GM23338 (cell line): ENCODE measurements around the gene DFFB. TPM values are rescaled to one million over a fixed set of nuclear protein-coding genes. Genes with fewer than 3 reads are reported as not detected.

Experiments
- ATAC-seq: fragments of 200-7000 bp; cut with Tn5 transposase; 3 replicates; pipeline ENCODE4 v1.9.1; 2020
- DNase-seq: peaks from one replicate; pipeline ENCODE4 v3.0.0-alpha.2; 2015; ENCODE audit warnings: low spot score
- H2AFZ ChIP-seq: fragments of 200-600 bp; sonication (generic); 2 replicates; pipeline ENCODE4 v1.8.0; 2016; ENCODE audit warnings: antibody characterized with exemption, mild to moderate bottlenecking, moderate library complexity
- H3F3A ChIP-seq: fragments of 200-600 bp; sonication (generic); replicated peaks from 2 replicates; pipeline ENCODE4 v1.8.0; 2017; ENCODE audit warnings: antibody characterized with exemption, mixed run types, low read depth
- H3K27ac ChIP-seq: fragments of 200-600 bp; sonication (generic); 2 replicates; pipeline ENCODE4 v1.6.1; 2016; ENCODE audit warnings: low read depth
- H3K27me3 ChIP-seq: fragments of 200-600 bp; sonication (generic); 2 replicates; pipeline ENCODE4 v1.8.0; 2016; ENCODE audit warnings: mild to moderate bottlenecking, mixed run types, moderate library complexity; ENCODE audit not compliant: insufficient read depth
- H3K36me3 ChIP-seq: fragments of 200-600 bp; sonication (generic); 2 replicates; pipeline ENCODE4 v1.8.0; 2016; ENCODE audit warnings: mild to moderate bottlenecking; ENCODE audit not compliant: insufficient read depth
- H3K4me1 ChIP-seq: fragments of 200-600 bp; sonication (generic); 2 replicates; pipeline ENCODE4 v1.8.0; 2016; ENCODE audit warnings: mild to moderate bottlenecking, moderate library complexity; ENCODE audit not compliant: insufficient read depth
- H3K4me2 ChIP-seq: fragments of 200-600 bp; sonication (generic); 2 replicates; pipeline ENCODE4 v1.7.1; 2017; ENCODE audit warnings: mixed run types
- H3K4me3 ChIP-seq: fragments of 200-600 bp; sonication (generic); 2 replicates; pipeline ENCODE4 v1.6.1; 2016; ENCODE audit warnings: mixed run types
- H3K79me2 ChIP-seq: fragments of 200-600 bp; sonication (generic); replicated peaks from 2 replicates; pipeline ENCODE4 v1.8.0; 2017; ENCODE audit warnings: mild to moderate bottlenecking; ENCODE audit not compliant: insufficient read depth
- H3K9me2 ChIP-seq: fragments of 200-600 bp; sonication (generic); 2 replicates; pipeline ENCODE4 v1.8.0; 2017; ENCODE audit not compliant: insufficient read depth
- H4K20me1 ChIP-seq: fragments of 200-600 bp; sonication (generic); replicated peaks from 2 replicates; pipeline ENCODE4 v1.8.0; 2017; ENCODE audit warnings: mild to moderate bottlenecking; ENCODE audit not compliant: insufficient read depth
- H3K27ac Mint-ChIP-seq: 2 replicates; pipeline ENCODE4 v1.8.0; 2020; ENCODE audit warnings: inconsistent platforms, mild to moderate bottlenecking, moderate library complexity, mixed read lengths
- H3K27me3 Mint-ChIP-seq: 3 replicates; pipeline ENCODE4 v1.8.0; 2022; ENCODE audit warnings: low read depth, mild to moderate bottlenecking, moderate library complexity, mixed read lengths, inconsistent platforms; ENCODE audit not compliant: insufficient read depth, poor library complexity
- H3K36me3 Mint-ChIP-seq: 3 replicates; pipeline ENCODE4 v1.8.0; 2021; ENCODE audit warnings: low read depth, mild to moderate bottlenecking, inconsistent platforms, moderate library complexity, mixed read lengths
- H3K4me1 Mint-ChIP-seq: 3 replicates; pipeline ENCODE4 v1.8.0; 2020; ENCODE audit warnings: mild to moderate bottlenecking, inconsistent platforms, mixed read lengths
- H3K4me3 Mint-ChIP-seq: 3 replicates; pipeline ENCODE4 v1.8.0; 2021; ENCODE audit warnings: moderate library complexity, mild to moderate bottlenecking, inconsistent platforms, mixed read lengths
- H3K9me3 Mint-ChIP-seq: 3 replicates; pipeline ENCODE4 v1.8.0; 2020; ENCODE audit warnings: moderate library complexity, mild to moderate bottlenecking, inconsistent platforms, mixed read lengths
- CREB1 ChIP-seq: fragments of 250-450 bp; sonication (Bioruptor Pico); IDR thresholded peaks from 2 replicates; pipeline ENCODE4 v1.5.0; 2020; ENCODE audit warnings: low read depth, mild to moderate bottlenecking, moderate library complexity
- EZH2 ChIP-seq: fragments of 200-600 bp; sonication (generic); IDR thresholded peaks from one replicate; pipeline ENCODE4 v1.8.0; 2017; ENCODE audit warnings: antibody characterized with exemption, mild to moderate bottlenecking, low read depth; ENCODE audit not compliant: unreplicated experiment
- EZH2phosphoT487 ChIP-seq: fragments of 200-600 bp; sonication (generic); IDR thresholded peaks from one replicate; pipeline ENCODE4 v1.8.1; 2018; ENCODE audit warnings: antibody characterized with exemption; ENCODE audit not compliant: unreplicated experiment
- JUNB ChIP-seq: IDR thresholded peaks from one replicate; pipeline ENCODE4 v1.6.1; 2016; ENCODE audit warnings: antibody characterized with exemption; ENCODE audit not compliant: unreplicated experiment
- POLR2AphosphoS5 ChIP-seq: IDR thresholded peaks from 2 replicates; pipeline ENCODE4 v1.6.1; 2016; ENCODE audit warnings: antibody characterized with exemption, low read depth
- STAT1 ChIP-seq: IDR thresholded peaks from one replicate; pipeline ENCODE4 v1.6.1; 2016; ENCODE audit warnings: antibody characterized with exemption; ENCODE audit not compliant: unreplicated experiment
- ZNF114 ChIP-seq: fragments of 250-450 bp; sonication (Bioruptor Pico); IDR thresholded peaks from 2 replicates; pipeline ENCODE4 v1.5.0; 2020; ENCODE audit warnings: mild to moderate bottlenecking, moderate library complexity
- ZNF331 ChIP-seq: fragments of 250-450 bp; sonication (Bioruptor Pico); IDR thresholded peaks from 2 replicates; pipeline ENCODE4 v1.5.0; 2020; ENCODE audit warnings: low read depth, mild to moderate bottlenecking, moderate library complexity
- polyA plus RNA-seq: library from polyadenylated mRNA; unstranded; fragments of >200 nt; fragmentation: Nextera tagmentation; extraction: Ambion mirVana; gene quantifications from 2 replicates; pipeline ENCODE4 v1.2.1, GENCODE V29; 2016
- total RNA-seq: library from RNA; depleted of rRNA; stranded (reverse); fragments of >200 nt; shearing (Covaris generic); gene quantifications from 2 replicates; pipeline ENCODE4 v1.2.3, GENCODE V29; 2014
- TF ChIP-seq, protein P1 (sequence below), 2 experiments: fragments of 200-600 bp in 1 of 2; sonication (generic) in 1 of 2; conservative IDR thresholded peaks; 2 replicates each; pipeline versions ENCODE4 v1.5.1 to v1.6.1; 2016 to 2017; ENCODE audit warnings: antibody characterized with exemption in 2 of 2, low read depth in 2 of 2, mild to moderate bottlenecking in 2 of 2, moderate library complexity in 1 of 2
- TF ChIP-seq, protein P2 (sequence below): IDR thresholded peaks from 2 replicates; pipeline ENCODE4 v1.6.1; 2016; ENCODE audit warnings: antibody characterized with exemption
- TF ChIP-seq, protein P3 (sequence below): fragments of 250-450 bp; sonication (Bioruptor Pico); IDR thresholded peaks from 2 replicates; pipeline ENCODE4 v1.5.0; 2020; ENCODE audit warnings: mild to moderate bottlenecking, moderate library complexity

DFFB gene
- total and polyA plus RNA-seq, 2 experiments from 2014 or later: 6.5 to 18.1 TPM

DNA sequence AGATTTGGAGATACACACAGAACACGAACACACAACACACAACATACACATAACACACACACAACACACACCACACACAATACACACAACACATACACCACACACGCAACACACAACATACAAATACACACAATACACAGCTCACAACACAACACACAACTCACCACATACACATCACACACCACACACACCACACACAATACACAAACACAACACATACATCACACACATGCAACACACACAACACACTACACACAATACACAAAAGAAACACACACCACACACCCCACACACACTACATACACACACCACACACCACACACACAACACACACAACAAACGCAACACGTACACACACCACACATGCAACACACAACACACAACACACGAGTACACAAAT, 71.8 kb downstream of the DFFB start:
- H3K27me3 ChIP-seq: no peaks in the 10 kb centered on the region
- no peak overlapping the region for H3K4me2 ChIP-seq
- peaks cover 18% of the 10 kb centered on the region for H3K27me3 Mint-ChIP-seq
- H3K36me3 ChIP-seq: peaks cover 9% of the 10 kb centered on the region
- DNase-seq: no peak
- H3F3A ChIP-seq: peaks cover 9% of the 10 kb centered on the region
- no peaks in the 10 kb centered on the region for H4K20me1 ChIP-seq
- peaks cover 27% of the 10 kb centered on the region for H3K36me3 Mint-ChIP-seq
- H3K4me1 Mint-ChIP-seq: no peaks in the 10 kb centered on the region
- H3K4me1 ChIP-seq: no peaks in the 10 kb centered on the region
- no peak overlapping the region for H3K4me3 ChIP-seq
- peaks cover 88% of the 10 kb centered on the region for H3K9me3 Mint-ChIP-seq
- no peak for ATAC-seq
- no peak overlapping the region for H3K27ac ChIP-seq
- no peaks in the 10 kb centered on the region for H3K79me2 ChIP-seq
- H3K9me2 ChIP-seq: no peaks in the 10 kb centered on the region
- TF ChIP-seq EZH2 (no peak), ZNF114 (no peak), CREB1 (no peak)
- TF ChIP-seq, protein P1, sequence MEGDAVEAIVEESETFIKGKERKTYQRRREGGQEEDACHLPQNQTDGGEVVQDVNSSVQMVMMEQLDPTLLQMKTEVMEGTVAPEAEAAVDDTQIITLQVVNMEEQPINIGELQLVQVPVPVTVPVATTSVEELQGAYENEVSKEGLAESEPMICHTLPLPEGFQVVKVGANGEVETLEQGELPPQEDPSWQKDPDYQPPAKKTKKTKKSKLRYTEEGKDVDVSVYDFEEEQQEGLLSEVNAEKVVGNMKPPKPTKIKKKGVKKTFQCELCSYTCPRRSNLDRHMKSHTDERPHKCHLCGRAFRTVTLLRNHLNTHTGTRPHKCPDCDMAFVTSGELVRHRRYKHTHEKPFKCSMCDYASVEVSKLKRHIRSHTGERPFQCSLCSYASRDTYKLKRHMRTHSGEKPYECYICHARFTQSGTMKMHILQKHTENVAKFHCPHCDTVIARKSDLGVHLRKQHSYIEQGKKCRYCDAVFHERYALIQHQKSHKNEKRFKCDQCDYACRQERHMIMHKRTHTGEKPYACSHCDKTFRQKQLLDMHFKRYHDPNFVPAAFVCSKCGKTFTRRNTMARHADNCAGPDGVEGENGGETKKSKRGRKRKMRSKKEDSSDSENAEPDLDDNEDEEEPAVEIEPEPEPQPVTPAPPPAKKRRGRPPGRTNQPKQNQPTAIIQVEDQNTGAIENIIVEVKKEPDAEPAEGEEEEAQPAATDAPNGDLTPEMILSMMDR (conservative IDR thresholded peaks at IDR 0.05; ENCODE audit: low read depth in 2 of 2): no peak
- no peak overlapping the region for H3K27ac Mint-ChIP-seq
- H3K4me3 Mint-ChIP-seq: no peak overlapping the region
- no peak overlapping the region for H2AFZ ChIP-seq

DNA sequence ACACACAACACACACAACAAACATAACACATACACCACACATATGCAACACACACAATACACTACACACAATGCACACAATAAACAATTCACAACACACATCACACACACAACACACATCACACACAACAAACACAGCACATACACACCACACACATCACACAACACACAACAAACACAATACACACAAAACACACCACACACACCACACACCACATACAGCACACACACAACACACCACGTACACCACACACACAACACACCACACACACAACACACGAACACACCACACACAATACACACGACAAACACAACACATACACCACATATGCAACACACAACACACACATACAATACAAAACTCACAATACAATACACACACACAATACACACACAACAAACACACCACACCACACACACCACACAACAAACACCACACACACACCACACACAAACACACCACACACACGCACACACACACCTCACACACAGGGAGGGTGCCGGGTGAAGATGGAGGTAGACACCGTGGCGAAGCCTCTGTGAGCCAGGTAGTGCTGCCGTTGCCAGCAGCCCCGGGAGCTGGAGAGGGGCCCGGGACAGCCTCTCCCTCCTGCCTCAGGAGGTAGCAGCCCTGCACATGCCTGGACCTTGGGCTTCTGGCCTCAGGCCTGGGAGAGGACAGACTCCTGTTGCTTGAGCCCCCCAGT, 73.2 kb downstream of the DFFB start:
- Histone ChIP-seq H3K4me2 (no peak overlapping the region), H3K4me1 (no peaks in the 10 kb centered on the region), H3K79me2 (no peaks in the 10 kb centered on the region), H3K27ac (no peak overlapping the region), H3K9me2 (no peaks in the 10 kb centered on the region), H3K27me3 (no peaks in the 10 kb centered on the region), H3F3A (peaks cover 9% of the 10 kb centered on the region), H3K4me3 (no peak overlapping the region), H4K20me1 (no peaks in the 10 kb centered on the region), H3K36me3 (peaks cover 9% of the 10 kb centered on the region), H2AFZ (no peak overlapping the region)
- DNase-seq (no peak), ATAC-seq (no peak)
- Mint-ChIP-seq H3K4me1 (no peaks in the 10 kb centered on the region), H3K36me3 (peaks cover 37% of the 10 kb centered on the region), H3K4me3 (no peak overlapping the region), H3K27me3 (peaks cover 18% of the 10 kb centered on the region), H3K9me3 (peaks cover 95% of the 10 kb centered on the region), H3K27ac (no peak overlapping the region)
- TF ChIP-seq CREB1: no peak
- no peak for TF ChIP-seq STAT1
- TF ChIP-seq POLR2AphosphoS5: no peak
- no peak for TF ChIP-seq ZNF114
- TF ChIP-seq, protein P2, sequence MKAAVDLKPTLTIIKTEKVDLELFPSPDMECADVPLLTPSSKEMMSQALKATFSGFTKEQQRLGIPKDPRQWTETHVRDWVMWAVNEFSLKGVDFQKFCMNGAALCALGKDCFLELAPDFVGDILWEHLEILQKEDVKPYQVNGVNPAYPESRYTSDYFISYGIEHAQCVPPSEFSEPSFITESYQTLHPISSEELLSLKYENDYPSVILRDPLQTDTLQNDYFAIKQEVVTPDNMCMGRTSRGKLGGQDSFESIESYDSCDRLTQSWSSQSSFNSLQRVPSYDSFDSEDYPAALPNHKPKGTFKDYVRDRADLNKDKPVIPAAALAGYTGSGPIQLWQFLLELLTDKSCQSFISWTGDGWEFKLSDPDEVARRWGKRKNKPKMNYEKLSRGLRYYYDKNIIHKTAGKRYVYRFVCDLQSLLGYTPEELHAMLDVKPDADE: no peak
- TF ChIP-seq, protein P3, sequence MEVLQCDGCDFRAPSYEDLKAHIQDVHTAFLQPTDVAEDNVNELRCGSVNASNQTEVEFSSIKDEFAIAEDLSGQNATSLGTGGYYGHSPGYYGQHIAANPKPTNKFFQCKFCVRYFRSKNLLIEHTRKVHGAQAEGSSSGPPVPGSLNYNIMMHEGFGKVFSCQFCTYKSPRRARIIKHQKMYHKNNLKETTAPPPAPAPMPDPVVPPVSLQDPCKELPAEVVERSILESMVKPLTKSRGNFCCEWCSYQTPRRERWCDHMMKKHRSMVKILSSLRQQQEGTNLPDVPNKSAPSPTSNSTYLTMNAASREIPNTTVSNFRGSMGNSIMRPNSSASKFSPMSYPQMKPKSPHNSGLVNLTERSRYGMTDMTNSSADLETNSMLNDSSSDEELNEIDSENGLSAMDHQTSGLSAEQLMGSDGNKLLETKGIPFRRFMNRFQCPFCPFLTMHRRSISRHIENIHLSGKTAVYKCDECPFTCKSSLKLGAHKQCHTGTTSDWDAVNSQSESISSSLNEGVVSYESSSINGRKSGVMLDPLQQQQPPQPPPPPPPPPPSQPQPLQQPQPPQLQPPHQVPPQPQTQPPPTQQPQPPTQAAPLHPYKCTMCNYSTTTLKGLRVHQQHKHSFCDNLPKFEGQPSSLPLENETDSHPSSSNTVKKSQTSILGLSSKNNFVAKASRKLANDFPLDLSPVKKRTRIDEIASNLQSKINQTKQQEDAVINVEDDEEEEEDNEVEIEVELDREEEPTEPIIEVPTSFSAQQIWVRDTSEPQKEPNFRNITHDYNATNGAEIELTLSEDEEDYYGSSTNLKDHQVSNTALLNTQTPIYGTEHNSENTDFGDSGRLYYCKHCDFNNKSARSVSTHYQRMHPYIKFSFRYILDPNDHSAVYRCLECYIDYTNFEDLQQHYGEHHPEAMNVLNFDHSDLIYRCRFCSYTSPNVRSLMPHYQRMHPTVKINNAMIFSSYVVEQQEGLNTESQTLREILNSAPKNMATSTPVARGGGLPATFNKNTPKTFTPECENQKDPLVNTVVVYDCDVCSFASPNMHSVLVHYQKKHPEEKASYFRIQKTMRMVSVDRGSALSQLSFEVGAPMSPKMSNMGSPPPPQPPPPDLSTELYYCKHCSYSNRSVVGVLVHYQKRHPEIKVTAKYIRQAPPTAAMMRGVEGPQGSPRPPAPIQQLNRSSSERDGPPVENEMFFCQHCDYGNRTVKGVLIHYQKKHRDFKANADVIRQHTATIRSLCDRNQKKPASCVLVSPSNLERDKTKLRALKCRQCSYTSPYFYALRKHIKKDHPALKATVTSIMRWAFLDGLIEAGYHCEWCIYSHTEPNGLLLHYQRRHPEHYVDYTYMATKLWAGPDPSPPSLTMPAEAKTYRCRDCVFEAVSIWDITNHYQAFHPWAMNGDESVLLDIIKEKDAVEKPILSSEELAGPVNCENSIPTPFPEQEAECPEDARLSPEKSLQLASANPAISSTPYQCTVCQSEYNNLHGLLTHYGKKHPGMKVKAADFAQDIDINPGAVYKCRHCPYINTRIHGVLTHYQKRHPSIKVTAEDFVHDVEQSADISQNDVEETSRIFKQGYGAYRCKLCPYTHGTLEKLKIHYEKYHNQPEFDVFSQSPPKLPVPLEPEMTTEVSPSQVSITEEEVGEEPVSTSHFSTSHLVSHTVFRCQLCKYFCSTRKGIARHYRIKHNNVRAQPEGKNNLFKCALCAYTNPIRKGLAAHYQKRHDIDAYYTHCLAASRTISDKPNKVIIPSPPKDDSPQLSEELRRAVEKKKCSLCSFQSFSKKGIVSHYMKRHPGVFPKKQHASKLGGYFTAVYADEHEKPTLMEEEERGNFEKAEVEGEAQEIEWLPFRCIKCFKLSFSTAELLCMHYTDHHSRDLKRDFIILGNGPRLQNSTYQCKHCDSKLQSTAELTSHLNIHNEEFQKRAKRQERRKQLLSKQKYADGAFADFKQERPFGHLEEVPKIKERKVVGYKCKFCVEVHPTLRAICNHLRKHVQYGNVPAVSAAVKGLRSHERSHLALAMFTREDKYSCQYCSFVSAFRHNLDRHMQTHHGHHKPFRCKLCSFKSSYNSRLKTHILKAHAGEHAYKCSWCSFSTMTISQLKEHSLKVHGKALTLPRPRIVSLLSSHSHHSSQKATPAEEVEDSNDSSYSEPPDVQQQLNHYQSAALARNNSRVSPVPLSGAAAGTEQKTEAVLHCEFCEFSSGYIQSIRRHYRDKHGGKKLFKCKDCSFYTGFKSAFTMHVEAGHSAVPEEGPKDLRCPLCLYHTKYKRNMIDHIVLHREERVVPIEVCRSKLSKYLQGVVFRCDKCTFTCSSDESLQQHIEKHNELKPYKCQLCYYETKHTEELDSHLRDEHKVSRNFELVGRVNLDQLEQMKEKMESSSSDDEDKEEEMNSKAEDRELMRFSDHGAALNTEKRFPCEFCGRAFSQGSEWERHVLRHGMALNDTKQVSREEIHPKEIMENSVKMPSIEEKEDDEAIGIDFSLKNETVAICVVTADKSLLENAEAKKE (CRISPR knock-in tag): no peak
- TF ChIP-seq EZH2: no peak
- no peak for TF ChIP-seq JUNB
- TF ChIP-seq ZNF331: no peak
- no peak for TF ChIP-seq EZH2phosphoT487
